GM04503 (cell line): Measurements from ENCODE around the gene NFX1.
"Not testable (repeated sequence)": the region's sequence is repeated elsewhere in the genome, so short reads cannot be mapped to it uniquely, and the experiment has no call there.

Source experiments
- DNase-seq: peaks from one replicate; pipeline ENCODE4 v3.0.0-alpha.2; 2012; ENCODE audit warnings: low read depth

NFX1 gene

GRCh38 chr9:33364127-33364526 lies 73.8 kb downstream of the NFX1 start:
- no peak for DNase-seq

- not testable (repeated sequence) for DNase-seq
Observed at GRCh38 chr9:33364814-33365213, 74.5 kb downstream of the NFX1 start.

GRCh38 chr9:33366979-33367480 lies 76.7 kb downstream of the NFX1 start:
- no peak for DNase-seq

GRCh38 chr9:33372900-33373299 lies 82.6 kb downstream of the NFX1 start:
- DNase-seq, result no peak

GRCh38 chr9:33374190-33374589 lies 83.9 kb downstream of the NFX1 start:
- no peak for DNase-seq

- DNase-seq, result peak; percentile 23
Observed at GRCh38 chr9:33374634-33375237, 84.4 kb downstream of the NFX1 start.

GRCh38 chr9:33375238-33375840 lies 85.0 kb downstream of the NFX1 start:
- no peak for DNase-seq

GRCh38 chr9:33375841-33376321 lies 85.6 kb downstream of the NFX1 start:
- no peak for DNase-seq

GRCh38 chr9:33377089-33377715 lies 86.9 kb downstream of the NFX1 start:
- no peak for DNase-seq

- DNase-seq, result no peak
Observed at GRCh38 chr9:33378121-33378795, 87.9 kb downstream of the NFX1 start.

- no peak for DNase-seq
Observed at GRCh38 chr9:33379666-33380389, 89.5 kb downstream of the NFX1 start.

GRCh38 chr9:33380390-33381094 lies 90.2 kb downstream of the NFX1 start:
- no peak for DNase-seq

- DNase-seq, result no peak
Observed at GRCh38 chr9:33381231-33381791, 91.0 kb downstream of the NFX1 start.

GRCh38 chr9:33382397-33382796 lies 92.1 kb downstream of the NFX1 start:
- DNase-seq, result not testable (repeated sequence)

GRCh38 chr9:33383396-33383795 lies 93.1 kb downstream of the NFX1 start:
- not testable (repeated sequence) for DNase-seq

GRCh38 chr9:33385536-33385935 lies 95.2 kb downstream of the NFX1 start:
- not testable (repeated sequence) for DNase-seq

- DNase-seq, result not testable (repeated sequence)
Observed at GRCh38 chr9:33385979-33386640, 95.8 kb downstream of the NFX1 start.

GRCh38 chr9:33386641-33386996 lies 96.3 kb downstream of the NFX1 start:
- DNase-seq, result not testable (repeated sequence)

GRCh38 chr9:33386998-33387397 lies 96.7 kb downstream of the NFX1 start:
- not testable (repeated sequence) for DNase-seq
